K562 (cell line): ENCODE data around the gene MAGI3.

ENCODE experiments used
- CBFB ChIP-seq: sonication (generic); formaldehyde crosslinking; IDR thresholded peaks from 2 replicates; pipeline ENCODE4 v1.4.0; 2020; ENCODE audit warnings: mild to moderate bottlenecking, missing genetic modification reagents
- CLOCK ChIP-seq: fragments of 250-450 bp; sonication (Bioruptor Pico); IDR thresholded peaks from 2 replicates; pipeline ENCODE4 v1.4.0; 2020; ENCODE audit warnings: mild to moderate bottlenecking, moderate library complexity, borderline replicate concordance
- CTCF ChIP-seq, 3 experiments: IDR thresholded peaks in 2 of 3; conservative IDR thresholded peaks in 1 of 3; 2 replicates each; pipeline ENCODE4 v1.5.1; 2011 to 2012; ENCODE audit warnings: low read length in 3 of 3, mild to moderate bottlenecking in 3 of 3, control low read depth in 2 of 3, improper control_type of control experiment in 1 of 3, inconsistent platforms in 1 of 3, low read depth in 1 of 3, mixed read lengths in 1 of 3, moderate library complexity in 1 of 3; ENCODE audit not compliant: insufficient read depth in 2 of 3
- GTF2E2 ChIP-seq: fragments of 200-800 bp; sonication (Bioruptor generic); IDR thresholded peaks from 2 replicates; pipeline ENCODE4 v1.6.1; 2016; ENCODE audit warnings: missing genetic modification characterization, missing compliant biosample characterization
- MAZ ChIP-seq, 2 experiments: fragments of 450-650 bp in 1 of 2; sonication (generic) in 1 of 2; formaldehyde crosslinking; IDR thresholded peaks in 1 of 2; conservative IDR thresholded peaks in 1 of 2; 2 replicates each; pipeline versions ENCODE4 v1.4.0 to v1.5.0; 2020; ENCODE audit warnings: mild to moderate bottlenecking in 1 of 2, missing genetic modification reagents in 1 of 2
- MIER1 ChIP-seq: fragments of 450-650 bp; IDR thresholded peaks from 2 replicates; pipeline ENCODE4 v1.6.1; 2016; ENCODE audit warnings: antibody characterized with exemption, mild to moderate bottlenecking, low read depth
- NR2C1 ChIP-seq, 2 experiments: fragments of 450-650 bp; IDR thresholded peaks; 2 replicates each; pipeline ENCODE4 v1.6.1; 2017; ENCODE audit warnings: mild to moderate bottlenecking in 2 of 2, antibody characterized with exemption in 1 of 2, inconsistent platforms in 1 of 2, missing compliant biosample characterization in 1 of 2, missing genetic modification characterization in 1 of 2
- PREB ChIP-seq: sonication (generic); formaldehyde crosslinking; IDR thresholded peaks from 2 replicates; pipeline ENCODE4 v1.8.1; 2023; ENCODE audit warnings: mild to moderate bottlenecking, missing genetic modification reagents
- TBP ChIP-seq: optimal IDR thresholded peaks from 2 replicates; pipeline ENCODE3; 2011; ENCODE audit warnings: low read depth, low read length, improper control_type of control experiment
- ZNF124 ChIP-seq: sonication (generic); formaldehyde crosslinking; IDR thresholded peaks from 2 replicates; pipeline ENCODE4 v1.8.1; 2022; ENCODE audit warnings: missing genetic modification reagents
- ZNF311 ChIP-seq: fragments of 250-450 bp; sonication (Bioruptor Pico); IDR thresholded peaks from 2 replicates; pipeline ENCODE4 v1.4.0; 2020; ENCODE audit warnings: mild to moderate bottlenecking, moderate library complexity

- TF ChIP-seq MAZ (CRISPR knock-in tag; conservative IDR thresholded peaks at IDR 0.05 in 1 of 2, IDR thresholded peaks at IDR 0.05 in 1 of 2) (no peak), ZNF311 (CRISPR knock-in tag) (no peak), PREB (CRISPR knock-in tag) (no peak), CTCF (IDR thresholded peaks at IDR 0.05 in 2 of 3, conservative IDR thresholded peaks at IDR 0.05 in 1 of 3; ENCODE audit: insufficient read depth in 2 of 3, low read depth in 1 of 3, low read length in 3 of 3) (no peak), MIER1 (no peak), CBFB (CRISPR knock-in tag) (no peak), CLOCK (CRISPR knock-in tag) (no peak), ZNF124 (CRISPR knock-in tag) (no peak), GTF2E2 (no peak), NR2C1 (IDR thresholded peaks at IDR 0.05) (no peak), NR2C1 (tag; IDR thresholded peaks at IDR 0.05) (no peak), TBP (no peak)
Observed at GRCh38 chr1:113665071-113665470, 274.8 kb downstream of the MAGI3 start.
